Activated T-cell treated with anti-CD3 and anti-CD28 coated beads, Interleukin-2, amount 50 U/mL, for 48 hours (primary cell): ENCODE data around the gene SLC4A1.

ENCODE experiments used
- DNase-seq, 2 experiments: peaks; one replicate each; pipeline ENCODE4 v3.0.0-alpha.2; 2020

Gene SLC4A1

GRCh38 chr17:44219616-44220212 lies 48.2 kb downstream of the SLC4A1 start, which contains the start of gene UBTF:
TSS of gene UBTF (minus strand) at chr17:44219675. CDS start at chr17:44218229, 1,446 bp downstream.
- peak; percentile 67 to 77 for DNase-seq

- DNase-seq = peak; percentile 77 to 84
These were observed 48.8 kb downstream of the SLC4A1 start for GRCh38 chr17:44219108-44219615.

- peak; percentile 89 to 92 for DNase-seq
These were observed 49.4 kb downstream of the SLC4A1 start for GRCh38 chr17:44218344-44219107.

- no peak for DNase-seq
These were observed 50.1 kb downstream of the SLC4A1 start for GRCh38 chr17:44217738-44218343.

- peak in 1 of 2 experiments; percentile 53 for DNase-seq
These were observed 51.2 kb downstream of the SLC4A1 start for GRCh38 chr17:44216694-44217093.

GRCh38 chr17:44216173-44216572 lies 51.8 kb downstream of the SLC4A1 start:
- no peak for DNase-seq

GRCh38 chr17:44214896-44215295 lies 53.0 kb downstream of the SLC4A1 start:
- no peak for DNase-seq

- DNase-seq = no peak
These were observed 53.8 kb downstream of the SLC4A1 start for GRCh38 chr17:44214230-44214494.

GRCh38 chr17:44213403-44214229 lies 54.3 kb downstream of the SLC4A1 start:
- no peak for DNase-seq

GRCh38 chr17:44212507-44213402 lies 55.2 kb downstream of the SLC4A1 start:
- DNase-seq = no peak

GRCh38 chr17:44211281-44212265 lies 56.4 kb downstream of the SLC4A1 start:
- no peak for DNase-seq

- peak; percentile 91 to 97 for DNase-seq
These were observed 57.4 kb downstream of the SLC4A1 start for GRCh38 chr17:44210342-44211192.

- peak; percentile 68 to 77 for DNase-seq
These were observed 58.1 kb downstream of the SLC4A1 start for GRCh38 chr17:44209786-44210341.

- no peak for DNase-seq
These were observed 60.2 kb downstream of the SLC4A1 start for GRCh38 chr17:44207743-44208142.

- DNase-seq = no peak
These were observed 60.6 kb downstream of the SLC4A1 start for GRCh38 chr17:44207319-44207718.

- no peak for DNase-seq
These were observed 61.1 kb downstream of the SLC4A1 start for GRCh38 chr17:44206825-44207155.

GRCh38 chr17:44205962-44206824 lies 61.7 kb downstream of the SLC4A1 start:
- DNase-seq = no peak

- no peak for DNase-seq
These were observed 63.5 kb downstream of the SLC4A1 start for GRCh38 chr17:44204441-44204882.
